Activated naive CD8-positive, alpha-beta T cell treated with anti-CD3 and anti-CD28 coated beads, Interleukin-2, amount 50 U/mL, for 16 hours (primary cell): ENCODE results near the gene PROKR2.

Experiments
- DNase-seq: peaks from one replicate; pipeline ENCODE4 v3.0.0-alpha.2; 2020; ENCODE audit warnings: low read depth, low spot score

Gene PROKR2

DNA sequence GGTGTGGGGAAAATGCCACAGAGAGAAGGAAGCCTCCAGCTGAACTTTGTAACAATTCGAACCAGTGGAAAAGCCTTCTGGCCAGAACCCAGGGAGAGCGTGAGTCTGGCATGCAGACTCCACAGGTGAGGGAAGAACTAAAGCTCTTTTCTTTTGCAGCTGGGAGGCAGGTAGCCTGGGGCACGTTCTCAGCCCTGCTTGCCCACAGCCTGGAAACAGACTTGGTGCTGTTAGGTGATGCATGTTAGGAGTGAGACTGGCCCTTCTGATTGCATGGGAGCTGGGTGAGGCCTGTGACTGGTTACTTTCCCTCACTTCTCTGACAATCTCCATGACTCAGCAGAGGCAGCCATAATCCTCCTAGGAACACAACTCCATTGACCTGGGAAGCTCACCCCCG lies 34.2 kb downstream of the PROKR2 start:
- no peak for DNase-seq

DNA sequence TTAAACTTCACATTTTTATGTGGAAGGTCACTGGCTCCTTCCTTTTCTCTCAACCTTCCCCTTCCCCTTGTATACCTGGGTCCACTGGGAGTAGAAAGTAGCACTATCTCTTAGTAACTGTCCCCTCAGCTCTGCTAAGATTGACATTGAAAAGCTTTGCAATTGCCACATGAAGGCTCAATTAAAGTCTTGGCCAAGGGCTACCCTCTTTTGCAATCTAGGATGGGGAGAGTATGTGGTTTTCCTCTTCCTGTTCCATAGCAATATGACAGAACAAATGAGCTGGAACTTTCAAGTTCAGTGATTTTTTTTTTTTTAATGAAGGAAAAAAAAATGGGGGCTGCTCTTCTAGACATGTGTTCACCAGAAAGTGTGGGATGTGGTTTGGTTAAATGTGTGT lies 37.1 kb downstream of the PROKR2 start:
- no peak for DNase-seq

DNA sequence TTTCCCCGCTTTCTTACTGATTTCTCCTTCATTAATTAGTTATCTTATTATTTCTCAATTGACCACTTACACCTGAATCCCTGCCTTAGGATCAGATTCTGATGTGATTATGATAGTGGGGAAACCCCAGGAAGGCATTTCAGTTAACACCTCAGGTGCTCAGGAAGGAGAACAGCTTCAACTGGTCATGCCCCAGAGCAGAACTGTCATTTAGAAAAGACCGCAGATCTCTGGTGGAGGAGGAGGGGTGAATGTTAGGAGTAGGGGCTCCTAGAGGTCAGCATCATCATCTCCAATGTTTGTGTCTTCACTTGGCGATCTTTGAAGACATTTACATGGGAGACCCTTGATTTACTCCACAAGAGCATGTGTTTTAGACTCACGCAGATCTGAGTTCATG lies 44.5 kb downstream of the PROKR2 start:
- no peak for DNase-seq

DNA sequence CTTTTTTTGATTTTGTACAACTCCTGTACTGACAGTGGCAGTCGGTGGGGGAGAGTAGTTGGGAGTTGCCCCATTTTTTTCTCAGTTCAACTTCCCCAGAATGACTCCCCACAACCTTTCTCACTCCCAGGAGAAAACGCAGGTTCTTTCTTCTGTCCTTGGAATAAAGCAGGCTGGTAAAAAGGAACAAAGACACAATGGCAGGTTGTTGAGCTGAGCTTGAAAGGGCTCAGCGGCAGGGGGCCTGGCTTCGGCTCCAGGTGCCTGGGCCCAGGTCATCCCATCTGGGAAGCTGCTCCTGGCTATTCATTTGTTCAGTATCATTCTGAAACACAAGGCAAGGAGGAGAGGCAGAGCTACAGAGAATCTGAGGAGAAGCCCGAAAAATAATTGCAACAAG lies 46.2 kb downstream of the PROKR2 start:
- DNase-seq, result no peak

DNA sequence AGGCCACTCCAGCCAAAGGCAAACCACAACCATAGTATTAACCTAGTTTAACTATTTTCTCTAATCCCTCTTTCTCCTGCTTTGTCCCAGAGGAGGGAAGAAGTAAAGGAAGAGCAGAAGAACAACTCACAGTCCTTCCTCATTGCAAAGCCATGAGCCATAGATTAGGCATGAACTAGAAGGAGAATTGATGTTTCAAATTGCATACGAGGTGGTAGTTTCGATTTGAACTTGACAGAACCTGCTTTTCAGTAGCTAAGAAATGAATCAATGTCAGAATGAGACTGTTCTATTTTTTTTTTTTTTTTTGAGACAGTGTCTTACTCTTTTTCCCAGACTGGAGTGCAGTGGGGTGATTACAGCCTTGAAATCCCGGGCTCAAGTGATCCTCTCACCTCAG lies 48.3 kb downstream of the PROKR2 start:
- no peak for DNase-seq

DNA sequence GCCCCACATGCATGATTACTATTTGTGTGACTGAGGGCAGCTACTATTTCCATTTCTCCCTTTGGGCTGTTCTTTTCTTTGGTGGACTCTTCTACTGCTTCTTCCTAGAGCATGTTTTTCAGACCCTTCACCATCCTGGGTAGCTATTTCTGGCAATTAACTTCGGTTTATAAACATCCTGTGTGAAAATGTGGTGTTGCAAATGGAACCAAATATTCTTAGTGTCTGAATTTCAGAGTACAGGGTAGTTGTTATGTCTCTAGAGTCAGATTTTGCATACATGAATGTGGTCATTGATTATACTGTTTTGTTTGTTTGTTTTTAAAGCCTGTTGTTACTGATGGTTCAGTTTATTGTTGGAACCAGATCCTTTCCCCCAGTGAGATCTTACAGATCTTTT lies 49.7 kb downstream of the PROKR2 start:
- DNase-seq, result no peak
